ENCODE data around the gene ROR2.

- TF ChIP-seq, protein P1, sequence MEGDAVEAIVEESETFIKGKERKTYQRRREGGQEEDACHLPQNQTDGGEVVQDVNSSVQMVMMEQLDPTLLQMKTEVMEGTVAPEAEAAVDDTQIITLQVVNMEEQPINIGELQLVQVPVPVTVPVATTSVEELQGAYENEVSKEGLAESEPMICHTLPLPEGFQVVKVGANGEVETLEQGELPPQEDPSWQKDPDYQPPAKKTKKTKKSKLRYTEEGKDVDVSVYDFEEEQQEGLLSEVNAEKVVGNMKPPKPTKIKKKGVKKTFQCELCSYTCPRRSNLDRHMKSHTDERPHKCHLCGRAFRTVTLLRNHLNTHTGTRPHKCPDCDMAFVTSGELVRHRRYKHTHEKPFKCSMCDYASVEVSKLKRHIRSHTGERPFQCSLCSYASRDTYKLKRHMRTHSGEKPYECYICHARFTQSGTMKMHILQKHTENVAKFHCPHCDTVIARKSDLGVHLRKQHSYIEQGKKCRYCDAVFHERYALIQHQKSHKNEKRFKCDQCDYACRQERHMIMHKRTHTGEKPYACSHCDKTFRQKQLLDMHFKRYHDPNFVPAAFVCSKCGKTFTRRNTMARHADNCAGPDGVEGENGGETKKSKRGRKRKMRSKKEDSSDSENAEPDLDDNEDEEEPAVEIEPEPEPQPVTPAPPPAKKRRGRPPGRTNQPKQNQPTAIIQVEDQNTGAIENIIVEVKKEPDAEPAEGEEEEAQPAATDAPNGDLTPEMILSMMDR (IDR thresholded peaks at IDR 0.05) = no peak
- TF ChIP-seq POLR2AphosphoS5 (IDR thresholded peaks at IDR 0.05) = no peak
Measured at GRCh38 chr9:91572811-91573210, 377.2 kb downstream of the ROR2 start.
